ENCODE data around the gene RPL26.

DNA sequence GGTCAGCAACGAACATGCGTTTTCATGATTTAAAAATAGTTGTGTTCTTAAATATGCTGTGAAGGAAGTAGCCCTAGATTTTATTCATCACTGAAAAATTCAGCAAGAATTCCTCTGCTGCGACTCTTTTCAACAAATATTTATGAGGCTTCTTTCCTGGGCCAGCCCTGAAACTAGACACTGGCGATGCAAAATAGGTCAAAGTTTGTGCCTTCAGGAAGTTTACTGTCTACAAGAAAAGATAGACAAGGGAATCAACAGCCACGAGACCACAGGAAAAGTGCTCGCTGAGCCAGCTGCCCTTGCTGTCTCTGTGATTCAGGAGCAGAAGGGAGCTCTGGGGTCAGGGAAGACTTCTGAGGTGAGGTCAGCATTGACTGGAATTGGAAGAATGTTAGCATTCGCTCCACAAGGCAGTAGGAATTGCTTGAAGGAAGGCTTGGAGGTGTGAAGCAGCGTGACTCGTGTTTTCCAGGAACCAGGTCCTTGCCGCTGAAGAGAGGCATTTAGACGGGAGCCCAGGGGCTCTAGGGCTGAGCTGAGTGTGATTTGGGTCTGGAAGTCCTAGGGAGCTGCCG is 1.9 kb upstream of the RPL26 start:
- TF ChIP-seq CTCF (IDR thresholded peaks at IDR 0.05), result no peak
- TF ChIP-seq POLR2A (IDR thresholded peaks at IDR 0.05), result no peak

Data from right lobe of liver (tissue), 4 donors.